ENCODE data around the gene CABLES1.
A peak's percentile ranks its signal among the peaks of the same experiment; 100 is the strongest.

The CABLES1 gene

GRCh38 chr18:23300231-23300805 is 165.0 kb downstream of the CABLES1 start:
- no peak for DNase-seq
- ATAC-seq: no peak

GRCh38 chr18:23301972-23302371 is 166.7 kb downstream of the CABLES1 start:
- no peak for DNase-seq
- no peak for ATAC-seq

GRCh38 chr18:23302511-23302850 is 167.2 kb downstream of the CABLES1 start:
- DNase-seq (no peak), ATAC-seq (no peak)

- ATAC-seq: no peak
- DNase-seq: no peak
These were observed 167.7 kb downstream of the CABLES1 start for GRCh38 chr18:23302851-23303527.

GRCh38 chr18:23306822-23307221 is 171.5 kb downstream of the CABLES1 start:
- no peak for DNase-seq
- ATAC-seq: peak; percentile 77

- ATAC-seq (peak; percentile 74), DNase-seq (peak; percentile 27)
These were observed 172.4 kb downstream of the CABLES1 start for GRCh38 chr18:23307567-23308295.

Measured in stimulated activated naive CD8-positive, alpha-beta T cell treated with anti-CD3 and anti-CD28 coated beads, Interleukin-15, Interleukin-2, amounts not matched to agents 100 U/mL and 50 U/mL, for 24 hours (primary cell).